ENCODE results near the gene DCTPP1.
A peak's percentile ranks its signal among the peaks of the same experiment; 100 is the strongest.

GRCh38 chr16:30395155-30395991 is 34.5 kb downstream of the DCTPP1 start, which contains the start of gene ZNF48:
- TF ChIP-seq, protein P1, sequence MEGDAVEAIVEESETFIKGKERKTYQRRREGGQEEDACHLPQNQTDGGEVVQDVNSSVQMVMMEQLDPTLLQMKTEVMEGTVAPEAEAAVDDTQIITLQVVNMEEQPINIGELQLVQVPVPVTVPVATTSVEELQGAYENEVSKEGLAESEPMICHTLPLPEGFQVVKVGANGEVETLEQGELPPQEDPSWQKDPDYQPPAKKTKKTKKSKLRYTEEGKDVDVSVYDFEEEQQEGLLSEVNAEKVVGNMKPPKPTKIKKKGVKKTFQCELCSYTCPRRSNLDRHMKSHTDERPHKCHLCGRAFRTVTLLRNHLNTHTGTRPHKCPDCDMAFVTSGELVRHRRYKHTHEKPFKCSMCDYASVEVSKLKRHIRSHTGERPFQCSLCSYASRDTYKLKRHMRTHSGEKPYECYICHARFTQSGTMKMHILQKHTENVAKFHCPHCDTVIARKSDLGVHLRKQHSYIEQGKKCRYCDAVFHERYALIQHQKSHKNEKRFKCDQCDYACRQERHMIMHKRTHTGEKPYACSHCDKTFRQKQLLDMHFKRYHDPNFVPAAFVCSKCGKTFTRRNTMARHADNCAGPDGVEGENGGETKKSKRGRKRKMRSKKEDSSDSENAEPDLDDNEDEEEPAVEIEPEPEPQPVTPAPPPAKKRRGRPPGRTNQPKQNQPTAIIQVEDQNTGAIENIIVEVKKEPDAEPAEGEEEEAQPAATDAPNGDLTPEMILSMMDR (IDR thresholded peaks at IDR 0.05): peak in 2 of 4 experiments; percentile 34 to 63
- TF ChIP-seq POLR2AphosphoS5 (IDR thresholded peaks at IDR 0.05): peak; percentile 57
